A673 (cell line): Measurements from ENCODE around the gene COPE. TPM values are rescaled to one million over a fixed set of nuclear protein-coding genes. Genes with fewer than 3 reads are reported as not detected.

ENCODE experiments used
- BruUV-seq: library from RNA; stranded (reverse); fragments of 400-500 nt; replicated peaks from 2 replicates; lab custom pipeline; 2021; lab: Mats Ljungman, UMichigan
- CTCF ChIA-PET: fragments of 300-600 bp; sonication (Branson Sonifier 250); formaldehyde crosslinking; loops from one replicate; lab custom pipeline; 2022; ENCODE audit warnings: antibody characterized with exemption; lab: Charles Lee
- POLR2A ChIA-PET: fragments of 300-600 bp; sonication (Branson Sonifier 250); formaldehyde crosslinking; loops from one replicate; lab custom pipeline; 2022; ENCODE audit warnings: antibody characterized with exemption; ENCODE audit not compliant: low non-redundant PET; lab: Charles Lee
- DNase-seq: peaks from one replicate; pipeline ENCODE4 v3.0.0-alpha.2; 2015; ENCODE audit warnings: low spot score
- H3K27ac ChIP-seq: fragments of 200-600 bp; sonication (generic); 2 replicates; pipeline ENCODE4 v1.5.1; 2016; ENCODE audit warnings: mixed run types, low read depth, mild to moderate bottlenecking, mixed read lengths, antibody characterized with exemption, low read length; ENCODE audit not compliant: poor library complexity, severe bottlenecking
- H3K27me3 ChIP-seq: fragments of 200-600 bp; sonication (generic); replicated peaks from 2 replicates; pipeline ENCODE4 v1.6.1; 2017; ENCODE audit warnings: mixed run types, low read depth, mild to moderate bottlenecking, mixed read lengths, antibody characterized with exemption, low read length; ENCODE audit not compliant: insufficient read depth, poor library complexity
- H3K36me3 ChIP-seq: fragments of 200-600 bp; sonication (generic); 2 replicates; pipeline ENCODE4 v1.6.1; 2016; ENCODE audit warnings: mixed run types, mild to moderate bottlenecking, mixed read lengths, antibody characterized with exemption, low read length; ENCODE audit not compliant: insufficient read depth, poor library complexity, severe bottlenecking
- H3K4me1 ChIP-seq: fragments of 200-600 bp; sonication (generic); 2 replicates; pipeline ENCODE4 v1.6.1; 2017; ENCODE audit warnings: mixed run types, mild to moderate bottlenecking, mixed read lengths, antibody characterized with exemption, low read length; ENCODE audit not compliant: insufficient read depth, poor library complexity, severe bottlenecking
- H3K4me3 ChIP-seq: fragments of 200-600 bp; sonication (generic); 2 replicates; pipeline ENCODE4 v1.5.1; 2016; ENCODE audit warnings: low read depth, mixed run types, mild to moderate bottlenecking, mixed read lengths, low read length; ENCODE audit not compliant: poor library complexity, severe bottlenecking
- H3K9me3 ChIP-seq: fragments of 200-600 bp; sonication (generic); 2 replicates; pipeline ENCODE4 v1.6.1; 2016; ENCODE audit warnings: mixed run types, low read depth, mild to moderate bottlenecking, mixed read lengths, antibody characterized with exemption, low read length; ENCODE audit not compliant: poor library complexity, severe bottlenecking
- EZH2 ChIP-seq: fragments of 200-600 bp; sonication (generic); IDR thresholded peaks from 2 replicates; pipeline ENCODE4 v1.6.1; 2017; ENCODE audit warnings: borderline replicate concordance, low read depth, mild to moderate bottlenecking, mixed read lengths, antibody characterized with exemption, low read length; ENCODE audit not compliant: poor library complexity, severe bottlenecking
- intact Hi-C: fragments of 100-400 bp; cut with micrococcal nuclease; formaldehyde crosslinking; loops from one replicate; pipeline ENCODE4 v1.10.0; 2022; ENCODE audit not compliant: unreplicated experiment
- total RNA-seq: library from RNA; stranded (reverse); gene quantifications from 2 replicates; pipeline ENCODE4 v1.2.3, GENCODE V29; 2021
- TF ChIP-seq, protein P1 (sequence below): fragments of 300-800, 200-600 bp; sonication (generic); conservative IDR thresholded peaks from 2 replicates; pipeline ENCODE4 v1.5.1; 2017; ENCODE audit warnings: low read depth, mild to moderate bottlenecking, antibody characterized with exemption, low read length, moderate library complexity, mixed read lengths

Gene COPE
- total RNA-seq, 1 experiment from 2014 or later = 244 TPM

DNA sequence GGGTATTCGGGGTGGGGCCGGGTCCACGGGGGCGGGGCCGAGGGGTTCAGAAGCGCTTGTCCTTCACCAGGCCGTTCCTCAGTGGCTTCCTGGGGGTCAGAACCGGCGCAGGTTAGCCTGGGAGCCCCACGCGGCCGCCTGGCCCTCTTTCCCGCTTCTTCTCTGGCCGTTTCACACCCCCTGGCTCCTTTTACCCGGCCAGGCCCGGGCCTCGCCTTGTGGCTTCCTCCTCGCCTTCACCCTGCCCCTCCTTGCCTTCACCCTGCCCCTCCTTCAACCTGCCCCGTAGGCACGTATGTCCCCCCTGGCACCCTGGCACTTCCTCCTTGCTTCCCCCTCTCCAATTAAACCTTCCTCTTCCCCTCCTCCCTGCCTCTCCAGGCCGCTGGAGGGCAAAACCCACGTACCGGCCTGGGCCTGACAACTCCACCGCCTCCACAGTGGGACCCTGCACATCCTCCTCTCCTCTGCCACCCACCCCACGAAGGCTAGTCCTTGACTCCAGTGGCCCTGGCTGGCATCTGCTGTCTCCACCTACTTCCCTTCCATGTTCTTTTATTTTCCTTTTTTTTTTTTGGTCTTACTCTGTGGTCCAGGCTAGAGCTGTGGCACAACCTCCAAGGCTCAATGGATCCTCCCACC lies 48.5 kb downstream of the COPE start:
- no peaks in the 10 kb centered on the region for H3K4me1 ChIP-seq
- no peaks in the 10 kb centered on the region for H3K9me3 ChIP-seq
- ChIA-PET CTCF (interaction anchor here (0.7 kb wide), 1 partner anchor 24 kb away, joined by 3 read pairs; no protein-coding TSS in a partner anchor), POLR2A (no interaction called here)
- BruUV-seq = no TSS peak
- TF ChIP-seq EZH2 = no peak
- TF ChIP-seq, protein P1, sequence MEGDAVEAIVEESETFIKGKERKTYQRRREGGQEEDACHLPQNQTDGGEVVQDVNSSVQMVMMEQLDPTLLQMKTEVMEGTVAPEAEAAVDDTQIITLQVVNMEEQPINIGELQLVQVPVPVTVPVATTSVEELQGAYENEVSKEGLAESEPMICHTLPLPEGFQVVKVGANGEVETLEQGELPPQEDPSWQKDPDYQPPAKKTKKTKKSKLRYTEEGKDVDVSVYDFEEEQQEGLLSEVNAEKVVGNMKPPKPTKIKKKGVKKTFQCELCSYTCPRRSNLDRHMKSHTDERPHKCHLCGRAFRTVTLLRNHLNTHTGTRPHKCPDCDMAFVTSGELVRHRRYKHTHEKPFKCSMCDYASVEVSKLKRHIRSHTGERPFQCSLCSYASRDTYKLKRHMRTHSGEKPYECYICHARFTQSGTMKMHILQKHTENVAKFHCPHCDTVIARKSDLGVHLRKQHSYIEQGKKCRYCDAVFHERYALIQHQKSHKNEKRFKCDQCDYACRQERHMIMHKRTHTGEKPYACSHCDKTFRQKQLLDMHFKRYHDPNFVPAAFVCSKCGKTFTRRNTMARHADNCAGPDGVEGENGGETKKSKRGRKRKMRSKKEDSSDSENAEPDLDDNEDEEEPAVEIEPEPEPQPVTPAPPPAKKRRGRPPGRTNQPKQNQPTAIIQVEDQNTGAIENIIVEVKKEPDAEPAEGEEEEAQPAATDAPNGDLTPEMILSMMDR = no peak
- intact Hi-C loops = no loop called here
- H3K27ac ChIP-seq = no peak overlapping the region
- H3K36me3 ChIP-seq = peaks cover 29% of the 10 kb centered on the region
- H3K27me3 ChIP-seq = no peaks in the 10 kb centered on the region
- DNase-seq = no peak
- no peak overlapping the region for H3K4me3 ChIP-seq

GRCh38 chr19:18869781-18870530 lies 49.2 kb downstream of the COPE start:
- BruUV-seq = no TSS peak
- no peak overlapping the region for H3K4me3 ChIP-seq
- H3K4me1 ChIP-seq = no peaks in the 10 kb centered on the region
- intact Hi-C loops = no loop called here
- DNase-seq = no peak
- H3K27me3 ChIP-seq = no peaks in the 10 kb centered on the region
- ChIA-PET POLR2A (no interaction called here), CTCF (no interaction called here)
- H3K27ac ChIP-seq = no peak overlapping the region
- TF ChIP-seq, protein P1 = no peak
- no peak for TF ChIP-seq EZH2
- H3K9me3 ChIP-seq = no peaks in the 10 kb centered on the region
- peaks cover 34% of the 10 kb centered on the region for H3K36me3 ChIP-seq

DNA sequence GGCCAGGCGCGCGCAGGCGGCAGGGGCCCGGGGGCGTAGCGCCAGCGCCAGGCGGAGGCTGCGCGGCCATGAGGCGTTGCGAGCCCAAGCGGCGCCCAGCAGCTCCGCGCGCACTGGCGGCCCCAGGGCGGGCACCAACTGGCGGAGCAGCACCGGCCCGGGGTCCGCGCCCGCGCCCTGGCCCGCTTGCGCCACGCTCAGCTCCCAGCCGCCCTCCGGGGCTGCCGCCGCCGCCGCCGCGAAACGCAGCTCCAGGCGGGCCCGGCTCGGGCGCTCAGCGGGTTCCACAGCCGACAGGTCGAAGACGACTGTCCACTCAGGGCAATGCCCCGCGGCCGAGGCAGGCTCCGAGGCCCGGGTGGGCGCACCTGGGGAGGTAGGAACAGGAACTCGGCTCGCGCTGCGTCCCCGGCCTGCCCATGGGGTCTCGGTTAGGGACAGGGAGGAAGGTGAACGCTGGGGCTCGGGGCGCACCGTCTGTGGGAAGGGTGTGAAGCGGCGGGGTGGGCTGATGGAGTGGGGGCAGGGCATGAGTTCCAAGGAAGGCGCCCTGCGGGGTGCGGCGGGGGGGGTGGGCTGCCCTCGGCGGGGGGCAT lies 50.1 kb downstream of the COPE start:
- no peaks in the 10 kb centered on the region for H3K4me1 ChIP-seq
- intact Hi-C loops = no loop called here
- no peak for DNase-seq
- no peak overlapping the region for H3K27ac ChIP-seq
- TF ChIP-seq, protein P1 = no peak
- TF ChIP-seq EZH2 = no peak
- no peak overlapping the region for H3K4me3 ChIP-seq
- no peaks in the 10 kb centered on the region for H3K9me3 ChIP-seq
- H3K27me3 ChIP-seq = no peaks in the 10 kb centered on the region
- CTCF ChIA-PET = no interaction called here
- POLR2A ChIA-PET = no interaction called here
- peaks cover 41% of the 10 kb centered on the region for H3K36me3 ChIP-seq
- no TSS peak for BruUV-seq
